Glomerular visceral epithelial cell (primary cell): ENCODE results near the gene COL10A1.
A peak's percentile ranks its signal among the peaks of the same experiment; 100 is the strongest.
"Not testable (repeated sequence)": the region's sequence is repeated elsewhere in the genome, so short reads cannot be mapped to it uniquely, and the experiment has no call there.

Experiments
- DNase-seq: peaks from one replicate; pipeline ENCODE4 v3.0.0-alpha.2; 2016; ENCODE audit errors: extremely low spot score

COL10A1 gene

GRCh38 chr6:116127771-116128493 is 2.0 kb upstream of the COL10A1 start:
- no peak for DNase-seq

GRCh38 chr6:116120430-116120829 is 5.5 kb downstream of the COL10A1 start:
- DNase-seq, result no peak

- peak; percentile 59 for DNase-seq
These were observed 7.3 kb downstream of the COL10A1 start for GRCh38 chr6:116118608-116119007.

- no peak for DNase-seq
These were observed 10.2 kb downstream of the COL10A1 start for GRCh38 chr6:116115781-116116180.

GRCh38 chr6:116113386-116113785 is 12.5 kb downstream of the COL10A1 start:
- DNase-seq, result no peak

GRCh38 chr6:116111552-116112528 is 14.1 kb downstream of the COL10A1 start:
- peak; percentile 39 for DNase-seq

- no peak for DNase-seq
These were observed 17.1 kb downstream of the COL10A1 start for GRCh38 chr6:116108836-116109235.

GRCh38 chr6:116106146-116106545 is 19.8 kb downstream of the COL10A1 start:
- DNase-seq, result no peak

GRCh38 chr6:116105247-116105646 is 20.7 kb downstream of the COL10A1 start:
- no peak for DNase-seq

- no peak for DNase-seq
These were observed 21.3 kb downstream of the COL10A1 start for GRCh38 chr6:116104636-116105035.

GRCh38 chr6:116102873-116103272 is 23.1 kb downstream of the COL10A1 start:
- DNase-seq, result no peak

GRCh38 chr6:116101790-116102189 is 24.1 kb downstream of the COL10A1 start:
- DNase-seq, result no peak

GRCh38 chr6:116101302-116101718 is 24.6 kb downstream of the COL10A1 start:
- no peak for DNase-seq

- peak; percentile 87 for DNase-seq
These were observed 25.3 kb downstream of the COL10A1 start, which contains the start of gene NT5DC1 for GRCh38 chr6:116100419-116101301. NT5DC1 (plus strand) TSS chr6:116100853; CDS start chr6:116100931, 78 bp downstream.

- no peak for DNase-seq
These were observed 26.9 kb downstream of the COL10A1 start for GRCh38 chr6:116099036-116099435.

GRCh38 chr6:116096979-116097816 is 28.7 kb downstream of the COL10A1 start:
- peak; percentile 8 for DNase-seq

GRCh38 chr6:116096048-116096759 is 29.7 kb downstream of the COL10A1 start:
- not testable (repeated sequence) for DNase-seq

- DNase-seq, result no peak
These were observed 31.9 kb downstream of the COL10A1 start for GRCh38 chr6:116094041-116094440.

GRCh38 chr6:116090251-116090650 is 35.7 kb downstream of the COL10A1 start:
- DNase-seq, result no peak

GRCh38 chr6:116088946-116089345 is 37.0 kb downstream of the COL10A1 start:
- DNase-seq, result no peak
